Bronchial epithelial cell (primary cell): ENCODE data around the gene CMTM1. TPM values are rescaled to one million over a fixed set of nuclear protein-coding genes. Genes with fewer than 3 reads are reported as not detected.

Experiments used
- DNase-seq: peaks from one replicate; pipeline ENCODE4 v3.0.0-alpha.2; 2010; ENCODE audit warnings: low read depth
- FAIRE-seq: peaks from 2 replicates; lab custom pipeline; 2011; peaks lifted over from hg19 to GRCh38; lab: Jason Lieb, UNC
- H3K27me3 ChIP-seq: 2 replicates; pipeline ENCODE4 v1.5.1; 2011; ENCODE audit warnings: low read length; ENCODE audit not compliant: control insufficient read depth, insufficient read depth
- H3K36me3 ChIP-seq: 2 replicates; pipeline ENCODE4 v1.5.1; 2011; ENCODE audit warnings: low read length; ENCODE audit not compliant: control insufficient read depth, insufficient read depth
- H3K4me3 ChIP-seq: 2 replicates; pipeline ENCODE4 v1.5.1; 2011; ENCODE audit warnings: mild to moderate bottlenecking, low read depth, low read length, control low read depth
- CTCF ChIP-seq: IDR thresholded peaks from 2 replicates; pipeline ENCODE4 v1.5.1; 2011; ENCODE audit warnings: mild to moderate bottlenecking, moderate library complexity, low read length, control low read depth, inconsistent platforms; ENCODE audit not compliant: insufficient read depth, severe bottlenecking
- total RNA-seq: library from RNA; depleted of rRNA; stranded (reverse); fragments of >200 nt; gene quantifications from 2 replicates; pipeline ENCODE4 v1.2.1, GENCODE V29; 2014

Gene CMTM1
- total RNA-seq, 1 donor from 2014 or later: 0.26 TPM

DNA sequence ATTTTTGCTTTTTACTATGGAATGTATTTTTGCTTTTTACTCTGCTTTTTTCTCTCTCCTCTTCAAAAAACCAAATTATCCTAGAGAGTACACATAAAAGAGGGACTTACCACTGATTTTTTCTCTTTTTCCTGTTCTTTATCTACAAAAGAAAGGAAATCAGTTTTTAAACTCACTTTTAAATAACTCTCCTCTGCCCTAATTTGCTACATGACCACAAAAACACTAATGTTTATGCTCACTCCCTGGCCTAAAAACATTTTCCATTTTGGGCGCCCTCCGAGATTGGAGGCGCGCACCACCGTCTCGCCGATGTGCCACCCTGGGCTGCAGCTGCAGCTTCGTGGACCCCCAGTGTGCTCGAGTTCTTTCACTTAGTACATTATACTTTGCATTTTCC lies 17.4 kb upstream of the CMTM1 start:
- FAIRE-seq (no peak), DNase-seq (no peak)
- Histone ChIP-seq H3K36me3 (no peaks in the 10 kb centered on the region), H3K4me3 (no peak overlapping the region), H3K27me3 (no peaks in the 10 kb centered on the region)
- TF ChIP-seq CTCF: no peak

GRCh38 chr16:66549284-66550131 lies 16.7 kb upstream of the CMTM1 start, which contains the start of gene TK2:
Gene TK2, minus strand, starts transcription at chr16:66550122. Its CDS starts 61 bp downstream, at chr16:66550061.
- Histone ChIP-seq H3K27me3 (no peaks in the 10 kb centered on the region), H3K36me3 (no peaks in the 10 kb centered on the region), H3K4me3 (peak within 1 kb of the TSS; percentile 55)
- TF ChIP-seq CTCF: peak; percentile 50
- FAIRE-seq: no peak
- no peak for DNase-seq

GRCh38 chr16:66551348-66551759 lies 14.9 kb upstream of the CMTM1 start:
- Histone ChIP-seq H3K27me3 (no peaks in the 10 kb centered on the region), H3K4me3 (no peak overlapping the region), H3K36me3 (no peaks in the 10 kb centered on the region)
- FAIRE-seq (no peak), DNase-seq (no peak)
- TF ChIP-seq CTCF: peak; percentile 29

DNA sequence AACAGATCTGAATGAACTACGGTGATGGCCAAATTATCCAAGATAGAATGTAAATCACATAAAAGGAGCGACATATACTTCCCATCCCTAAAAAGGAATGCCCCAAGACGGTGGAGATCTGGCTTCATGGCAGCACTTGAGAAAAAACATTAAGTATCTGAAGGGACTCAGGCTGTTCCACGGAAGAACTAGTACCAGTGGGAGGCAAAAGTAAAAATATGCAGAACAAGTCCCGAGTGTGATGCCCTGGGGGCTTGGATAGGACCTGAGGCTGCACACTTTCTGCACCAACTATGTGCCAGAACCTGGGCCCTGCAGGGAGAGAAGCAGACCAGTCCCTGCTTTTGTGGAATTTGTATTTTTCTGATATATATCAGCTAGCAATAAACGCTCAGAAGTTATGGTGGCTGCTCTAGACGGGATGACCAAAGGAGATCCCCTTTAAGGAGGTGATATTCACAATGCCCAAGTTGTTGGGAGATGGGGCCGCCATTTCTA lies 14.4 kb upstream of the CMTM1 start:
- DNase-seq (no peak), FAIRE-seq (no peak)
- no peaks in the 10 kb centered on the region for H3K36me3 ChIP-seq
- no peak for TF ChIP-seq CTCF
- no peaks in the 10 kb centered on the region for H3K27me3 ChIP-seq
- H3K4me3 ChIP-seq: peak overlapping the region; percentile 49

DNA sequence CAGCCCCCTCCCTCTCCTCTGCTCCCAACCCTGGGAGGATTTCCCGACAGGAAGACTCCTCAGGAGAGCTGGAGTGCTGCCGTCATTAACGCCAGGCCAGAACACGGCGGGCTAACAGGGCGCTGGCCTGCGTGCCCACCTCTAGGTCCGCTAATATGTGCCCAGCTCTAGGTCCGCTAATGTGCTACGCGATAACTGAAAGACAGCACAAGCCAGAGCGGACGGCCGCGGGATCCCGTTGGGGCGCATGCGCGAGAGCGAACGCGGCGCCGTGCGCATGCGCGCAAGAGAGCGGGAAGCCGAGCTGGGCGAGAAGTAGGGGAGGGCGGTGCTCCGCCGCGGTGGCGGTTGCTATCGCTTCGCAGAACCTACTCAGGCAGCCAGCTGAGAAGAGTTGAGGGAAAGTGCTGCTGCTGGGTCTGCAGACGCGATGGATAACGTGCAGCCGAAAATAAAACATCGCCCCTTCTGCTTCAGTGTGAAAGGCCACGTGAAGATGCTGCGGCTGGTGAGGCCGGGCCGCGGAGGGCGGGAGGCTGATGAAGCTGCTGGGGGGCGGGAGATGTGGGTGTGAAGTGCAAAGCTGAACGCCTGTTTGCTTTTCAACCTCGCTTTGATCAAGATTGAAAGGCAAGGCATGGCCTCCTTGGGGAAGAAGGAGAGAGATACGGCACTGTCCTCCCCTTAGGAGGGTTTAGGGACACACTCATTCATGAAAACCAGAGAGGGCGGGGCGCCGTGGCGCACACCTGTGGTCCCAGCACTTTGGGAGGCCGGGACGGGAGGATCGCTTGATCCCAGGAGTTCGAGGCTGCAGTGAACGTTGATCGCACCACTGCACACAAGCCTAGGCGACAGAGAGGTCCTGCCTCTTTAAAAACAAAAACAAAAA lies 13.7 kb upstream of the CMTM1 start, which contains the start of gene CKLF:
Gene CKLF (plus strand): TSS at position 291 of the 892 bp plus-strand sequence. CDS start 140 bp downstream, at position 431.
- no peak for FAIRE-seq

More for the DNA sequence above, 13.7 kb upstream of the CMTM1 start, which contains the start of gene CKLF:
- no peak for TF ChIP-seq CTCF
- peak; percentile 76 for DNase-seq
- Histone ChIP-seq H3K36me3 (no peaks in the 10 kb centered on the region), H3K4me3 (peak within 1 kb of the TSS; percentile 49), H3K27me3 (no peaks in the 10 kb centered on the region)
